ENCODE data around the gene SKI.

SKI gene

GRCh38 chr1:2345297-2346075 lies 117.4 kb downstream of the SKI start:
- H3K4me3 ChIP-seq (ENCODE audit: low read length), result no peak overlapping the region
- TF ChIP-seq, protein P1, sequence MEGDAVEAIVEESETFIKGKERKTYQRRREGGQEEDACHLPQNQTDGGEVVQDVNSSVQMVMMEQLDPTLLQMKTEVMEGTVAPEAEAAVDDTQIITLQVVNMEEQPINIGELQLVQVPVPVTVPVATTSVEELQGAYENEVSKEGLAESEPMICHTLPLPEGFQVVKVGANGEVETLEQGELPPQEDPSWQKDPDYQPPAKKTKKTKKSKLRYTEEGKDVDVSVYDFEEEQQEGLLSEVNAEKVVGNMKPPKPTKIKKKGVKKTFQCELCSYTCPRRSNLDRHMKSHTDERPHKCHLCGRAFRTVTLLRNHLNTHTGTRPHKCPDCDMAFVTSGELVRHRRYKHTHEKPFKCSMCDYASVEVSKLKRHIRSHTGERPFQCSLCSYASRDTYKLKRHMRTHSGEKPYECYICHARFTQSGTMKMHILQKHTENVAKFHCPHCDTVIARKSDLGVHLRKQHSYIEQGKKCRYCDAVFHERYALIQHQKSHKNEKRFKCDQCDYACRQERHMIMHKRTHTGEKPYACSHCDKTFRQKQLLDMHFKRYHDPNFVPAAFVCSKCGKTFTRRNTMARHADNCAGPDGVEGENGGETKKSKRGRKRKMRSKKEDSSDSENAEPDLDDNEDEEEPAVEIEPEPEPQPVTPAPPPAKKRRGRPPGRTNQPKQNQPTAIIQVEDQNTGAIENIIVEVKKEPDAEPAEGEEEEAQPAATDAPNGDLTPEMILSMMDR (conservative IDR thresholded peaks at IDR 0.05; ENCODE audit: low read length), result no peak
- peak; percentile 16 for DNase-seq (ENCODE audit: low read depth)

- no peak overlapping the region for H3K4me3 ChIP-seq (ENCODE audit: low read length)
- DNase-seq (ENCODE audit: low read depth), result no peak
- TF ChIP-seq, protein P1 (conservative IDR thresholded peaks at IDR 0.05; ENCODE audit: low read length), result no peak
Observed at GRCh38 chr1:2346691-2347408, 118.7 kb downstream of the SKI start.

GRCh38 chr1:2347409-2347785 lies 119.3 kb downstream of the SKI start:
- TF ChIP-seq, protein P1 (conservative IDR thresholded peaks at IDR 0.05; ENCODE audit: low read length), result no peak
- no peak overlapping the region for H3K4me3 ChIP-seq (ENCODE audit: low read length)
- DNase-seq (ENCODE audit: low read depth), result no peak

DNA sequence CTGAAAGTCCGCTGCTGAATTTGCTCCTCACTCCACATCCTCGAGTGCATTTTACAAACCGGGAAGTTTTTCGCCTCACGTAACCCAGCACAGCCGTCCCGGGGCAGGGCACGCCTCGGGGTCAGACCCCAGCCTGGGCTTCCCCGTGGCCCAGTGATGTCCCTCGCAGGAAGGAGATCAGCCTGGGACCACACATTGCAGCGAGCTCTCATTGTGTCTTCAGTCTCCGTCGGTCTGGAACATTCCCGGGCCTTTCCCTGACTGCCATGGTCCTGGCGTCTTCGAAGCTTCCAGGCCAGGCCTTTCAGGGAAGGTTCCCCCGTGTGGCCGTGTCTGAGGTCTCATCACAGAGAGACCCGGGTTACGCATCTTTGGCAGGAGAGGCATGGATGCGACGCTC lies 119.8 kb downstream of the SKI start:
- TF ChIP-seq, protein P1 (conservative IDR thresholded peaks at IDR 0.05; ENCODE audit: low read length), result no peak
- no peak overlapping the region for H3K4me3 ChIP-seq (ENCODE audit: low read length)
- no peak for DNase-seq (ENCODE audit: low read depth)

DNA sequence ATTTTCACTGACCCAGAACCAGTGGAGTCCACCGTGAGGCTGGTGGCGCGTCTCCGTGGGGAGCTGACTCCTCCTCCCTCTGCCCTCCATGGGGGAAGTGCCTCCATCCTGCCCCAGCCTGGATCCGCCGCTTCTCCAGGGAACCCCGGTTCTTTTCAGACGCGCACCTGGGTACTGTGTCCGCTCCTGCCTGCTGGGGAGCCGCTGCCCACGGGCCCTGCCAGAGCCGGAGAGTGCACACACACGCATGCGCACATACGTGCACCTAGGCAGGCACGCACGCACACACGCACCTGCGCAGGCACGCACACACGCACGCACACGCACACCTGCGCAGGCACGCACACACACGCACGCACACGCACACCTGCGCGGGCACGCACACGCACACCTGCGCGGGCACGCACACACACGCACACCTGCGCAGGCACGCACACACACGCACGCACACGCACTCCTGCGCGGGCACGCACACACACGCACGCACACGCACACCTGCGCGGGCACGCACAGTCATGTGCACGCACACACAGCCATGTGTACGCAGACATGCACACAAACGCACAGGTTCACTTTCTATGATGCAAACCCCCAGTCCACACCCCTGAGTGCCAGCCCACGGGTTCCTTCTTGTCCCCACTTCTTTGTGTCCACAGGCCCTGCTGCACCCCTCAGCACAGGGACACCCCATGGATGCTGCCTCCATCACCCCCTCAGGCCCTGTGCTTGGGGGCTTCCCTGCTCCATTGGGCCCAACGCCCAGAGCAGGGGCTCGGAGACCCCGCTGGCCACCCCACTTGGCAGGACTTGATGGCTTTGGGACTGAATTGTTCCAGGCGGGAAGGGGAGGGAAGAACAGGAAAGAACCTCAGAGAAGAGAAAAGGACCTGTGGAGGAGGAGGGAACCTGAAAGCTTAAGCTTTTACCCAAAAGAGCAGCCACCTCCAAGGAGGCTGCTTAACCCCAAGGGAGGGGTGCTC lies 120.5 kb downstream of the SKI start:
- H3K4me3 ChIP-seq (ENCODE audit: low read length), result no peak overlapping the region
- DNase-seq (ENCODE audit: low read depth), result no peak
- TF ChIP-seq, protein P1 (conservative IDR thresholded peaks at IDR 0.05; ENCODE audit: low read length), result no peak

DNA sequence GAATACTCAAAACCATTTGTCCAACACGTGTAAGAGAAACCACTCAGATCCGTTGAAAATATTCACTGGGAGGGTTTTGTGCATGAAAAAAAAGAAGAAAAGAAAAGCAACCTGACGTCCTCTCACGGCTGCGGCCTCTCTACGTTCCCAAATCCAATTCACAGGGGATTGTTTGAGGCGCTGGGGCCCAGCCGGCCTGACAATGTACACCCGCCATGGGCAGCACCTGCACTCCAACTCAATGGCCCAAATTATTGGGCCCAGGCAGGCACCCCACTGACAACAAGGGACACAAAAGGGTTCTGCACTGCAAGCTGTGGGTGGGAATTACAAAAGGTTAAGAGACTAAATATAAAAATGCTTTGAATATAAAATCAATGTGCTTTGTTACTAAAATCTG lies 121.7 kb downstream of the SKI start:
- TF ChIP-seq, protein P1 (conservative IDR thresholded peaks at IDR 0.05; ENCODE audit: low read length), result no peak
- H3K4me3 ChIP-seq (ENCODE audit: low read length), result no peak overlapping the region
- no peak for DNase-seq (ENCODE audit: low read depth)

Measured in AG10803 (cell line).